ENCODE measurements around the gene GTSE1. TPM values are rescaled to one million over a fixed set of nuclear protein-coding genes. Genes with fewer than 3 reads are reported as not detected.
A peak's percentile ranks its signal among the peaks of the same experiment; 100 is the strongest.

Gene GTSE1
- polyA plus RNA-seq, 3 donors: 0.04 TPM; not detected in 2

DNA sequence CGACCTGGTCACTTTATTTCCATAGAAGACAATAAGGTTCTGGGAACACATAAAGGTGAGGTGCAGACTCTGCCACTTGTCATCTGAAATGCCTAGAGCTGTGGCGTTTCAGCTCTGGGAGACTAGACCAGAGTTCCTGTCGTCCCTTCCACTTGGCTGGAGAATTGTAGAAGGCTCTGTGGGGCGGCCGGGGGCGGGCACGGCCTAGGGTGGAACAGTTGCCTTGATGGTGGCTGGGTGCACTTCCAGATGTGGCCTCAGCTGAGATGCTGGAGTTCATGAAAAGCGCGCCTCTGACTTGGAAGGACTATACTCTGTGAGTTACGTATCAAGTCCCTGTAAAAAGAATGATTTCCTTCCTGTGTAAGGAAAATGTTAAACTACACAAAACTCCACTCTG is 55.6 kb downstream of the GTSE1 start:
- Mint-ChIP-seq H3K36me3 (peaks cover 84 to 98% of the 10 kb centered on the region in 2 donors), H3K27ac (no peak overlapping the region), H3K4me3 (no peak overlapping the region), H3K9me3 (no peaks in the 10 kb centered on the region), H3K27me3 (ENCODE audit: low read depth in 3 of 3) (peaks cover 0 to under 1% (median 0%) of the 10 kb centered on the region in 3 donors), H3K4me1 (no peaks in the 10 kb centered on the region)
- Histone ChIP-seq H3K4me3 (replicated peaks in 1 of 3; ENCODE audit: low read depth in 2 of 3, low read length in 3 of 3) (no peak overlapping the region), H3K27ac (ENCODE audit: low read depth in 1 of 2, low read length in 2 of 2) (no peak overlapping the region), H3K4me2 (replicated peaks; ENCODE audit: extremely low read depth, low read length, poor library complexity, severe bottlenecking) (no peak overlapping the region), H3K9ac (ENCODE audit: insufficient read depth, low read length, poor library complexity, severe bottlenecking) (no peak overlapping the region), H2AFZ (ENCODE audit: insufficient read depth, low read depth, low read length, poor library complexity, severe bottlenecking) (no peak overlapping the region), H4K20me1 (ENCODE audit: insufficient read depth, low read length) (peaks cover 23% of the 10 kb centered on the region), H3K4me1 (ENCODE audit: control insufficient read depth in 1 of 2, insufficient read depth in 2 of 2, low read length in 2 of 2) (no peaks in the 10 kb centered on the region), H3K9me3 (replicated peaks in 1 of 2; ENCODE audit: control insufficient read depth in 1 of 2, insufficient read depth in 1 of 2, low read length in 2 of 2) (no peaks in the 10 kb centered on the region), H3K79me2 (ENCODE audit: insufficient read depth, low read length) (no peaks in the 10 kb centered on the region), H3K27me3 (ENCODE audit: control insufficient read depth in 2 of 2, insufficient read depth in 2 of 2, low read length in 2 of 2) (no peaks in the 10 kb centered on the region), H3K36me3 (replicated peaks in 1 of 2; ENCODE audit: control insufficient read depth in 1 of 2, insufficient read depth in 2 of 2, low read length in 2 of 2) (peaks cover 90 to 100% of the 10 kb centered on the region in 2 donors)
- no peak for DNase-seq
- 100% methylated on average over 6 of the region's 10 CpGs for WGBS (ENCODE audit: insufficient coverage)
- intact Hi-C loops (cut with micrococcal nuclease): no loop called here
- TF ChIP-seq, protein P1, sequence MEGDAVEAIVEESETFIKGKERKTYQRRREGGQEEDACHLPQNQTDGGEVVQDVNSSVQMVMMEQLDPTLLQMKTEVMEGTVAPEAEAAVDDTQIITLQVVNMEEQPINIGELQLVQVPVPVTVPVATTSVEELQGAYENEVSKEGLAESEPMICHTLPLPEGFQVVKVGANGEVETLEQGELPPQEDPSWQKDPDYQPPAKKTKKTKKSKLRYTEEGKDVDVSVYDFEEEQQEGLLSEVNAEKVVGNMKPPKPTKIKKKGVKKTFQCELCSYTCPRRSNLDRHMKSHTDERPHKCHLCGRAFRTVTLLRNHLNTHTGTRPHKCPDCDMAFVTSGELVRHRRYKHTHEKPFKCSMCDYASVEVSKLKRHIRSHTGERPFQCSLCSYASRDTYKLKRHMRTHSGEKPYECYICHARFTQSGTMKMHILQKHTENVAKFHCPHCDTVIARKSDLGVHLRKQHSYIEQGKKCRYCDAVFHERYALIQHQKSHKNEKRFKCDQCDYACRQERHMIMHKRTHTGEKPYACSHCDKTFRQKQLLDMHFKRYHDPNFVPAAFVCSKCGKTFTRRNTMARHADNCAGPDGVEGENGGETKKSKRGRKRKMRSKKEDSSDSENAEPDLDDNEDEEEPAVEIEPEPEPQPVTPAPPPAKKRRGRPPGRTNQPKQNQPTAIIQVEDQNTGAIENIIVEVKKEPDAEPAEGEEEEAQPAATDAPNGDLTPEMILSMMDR (IDR thresholded peaks at IDR 0.05): no peak

DNA sequence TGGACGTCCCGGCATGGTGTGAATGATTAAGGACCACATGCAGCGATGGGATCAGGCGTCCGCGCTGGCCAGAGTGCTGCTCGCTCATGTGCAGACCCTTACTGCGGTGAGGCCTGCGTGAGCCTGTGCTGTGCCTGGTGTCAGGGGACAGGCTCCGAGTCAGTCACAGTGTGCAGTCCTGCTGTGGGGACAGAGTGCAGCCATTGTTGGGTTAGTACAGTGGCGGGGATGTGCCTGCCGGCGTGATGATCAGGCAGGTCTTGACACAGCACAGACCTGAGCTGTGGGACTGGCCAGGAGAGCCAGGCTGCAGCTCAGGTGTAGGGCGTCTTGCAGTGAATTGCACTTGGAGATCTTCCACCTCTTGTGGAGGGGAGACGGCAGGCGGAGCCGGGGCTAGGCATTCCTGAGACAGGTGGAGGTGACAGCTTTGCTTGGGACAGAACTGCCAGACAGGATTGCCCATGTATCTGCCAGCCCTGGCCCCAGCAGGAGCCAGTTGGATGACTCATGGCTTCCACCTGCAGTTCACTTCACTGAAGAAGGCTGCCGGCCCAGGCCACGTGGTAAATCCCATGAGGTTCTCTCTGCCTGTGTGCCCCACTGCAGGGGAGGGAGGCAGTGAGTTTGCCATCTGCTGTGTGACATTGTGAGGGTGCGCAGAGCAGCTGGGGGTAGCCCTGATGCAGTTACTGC is 56.2 kb downstream of the GTSE1 start:
- H3K4me3 ChIP-seq (replicated peaks in 1 of 3; ENCODE audit: low read depth in 2 of 3, low read length in 3 of 3): no peak overlapping the region
- no peak overlapping the region for H3K9ac ChIP-seq (ENCODE audit: insufficient read depth, low read length, poor library complexity, severe bottlenecking)
- Mint-ChIP-seq H3K27ac (peak overlapping the region in 2 of 7 donors; percentile 15 to 59), H3K9me3 (no peaks in the 10 kb centered on the region), H3K4me1 (no peaks in the 10 kb centered on the region), H3K27me3 (ENCODE audit: low read depth in 3 of 3) (peaks cover 0 to 4% (median 0%) of the 10 kb centered on the region in 3 donors), H3K36me3 (peaks cover 81 to 96% of the 10 kb centered on the region in 2 donors), H3K4me3 (no peak overlapping the region)
- TF ChIP-seq, protein P1 (IDR thresholded peaks at IDR 0.05): no peak
- H3K27ac ChIP-seq (ENCODE audit: low read depth in 1 of 2, low read length in 2 of 2): no peak overlapping the region
- H4K20me1 ChIP-seq (ENCODE audit: insufficient read depth, low read length): peaks cover 18% of the 10 kb centered on the region
- intact Hi-C loops (cut with micrococcal nuclease): no loop called here
- no peaks in the 10 kb centered on the region for H3K4me1 ChIP-seq (ENCODE audit: control insufficient read depth in 1 of 2, insufficient read depth in 2 of 2, low read length in 2 of 2)
- DNase-seq: no peak
- no peaks in the 10 kb centered on the region for H3K9me3 ChIP-seq (replicated peaks in 1 of 2; ENCODE audit: control insufficient read depth in 1 of 2, insufficient read depth in 1 of 2, low read length in 2 of 2)
- H2AFZ ChIP-seq (ENCODE audit: insufficient read depth, low read depth, low read length, poor library complexity, severe bottlenecking): no peak overlapping the region
- WGBS (ENCODE audit: insufficient coverage): over 99% methylated on average over 18 of the region's 20 CpGs
- H3K27me3 ChIP-seq (ENCODE audit: control insufficient read depth in 2 of 2, insufficient read depth in 2 of 2, low read length in 2 of 2): no peaks in the 10 kb centered on the region
- H3K79me2 ChIP-seq (ENCODE audit: insufficient read depth, low read length): no peaks in the 10 kb centered on the region
- H3K36me3 ChIP-seq (replicated peaks in 1 of 2; ENCODE audit: control insufficient read depth in 1 of 2, insufficient read depth in 2 of 2, low read length in 2 of 2): peaks cover 87 to 98% of the 10 kb centered on the region in 2 donors
- no peak overlapping the region for H3K4me2 ChIP-seq (replicated peaks; ENCODE audit: extremely low read depth, low read length, poor library complexity, severe bottlenecking)
